ENCODE results near the gene GAL. TPM values are rescaled to one million over a fixed set of nuclear protein-coding genes. Genes with fewer than 3 reads are reported as not detected.

Gene GAL
- total RNA-seq, 2 donors from 2014 or later, result 3.2 to 3.5 TPM

DNA sequence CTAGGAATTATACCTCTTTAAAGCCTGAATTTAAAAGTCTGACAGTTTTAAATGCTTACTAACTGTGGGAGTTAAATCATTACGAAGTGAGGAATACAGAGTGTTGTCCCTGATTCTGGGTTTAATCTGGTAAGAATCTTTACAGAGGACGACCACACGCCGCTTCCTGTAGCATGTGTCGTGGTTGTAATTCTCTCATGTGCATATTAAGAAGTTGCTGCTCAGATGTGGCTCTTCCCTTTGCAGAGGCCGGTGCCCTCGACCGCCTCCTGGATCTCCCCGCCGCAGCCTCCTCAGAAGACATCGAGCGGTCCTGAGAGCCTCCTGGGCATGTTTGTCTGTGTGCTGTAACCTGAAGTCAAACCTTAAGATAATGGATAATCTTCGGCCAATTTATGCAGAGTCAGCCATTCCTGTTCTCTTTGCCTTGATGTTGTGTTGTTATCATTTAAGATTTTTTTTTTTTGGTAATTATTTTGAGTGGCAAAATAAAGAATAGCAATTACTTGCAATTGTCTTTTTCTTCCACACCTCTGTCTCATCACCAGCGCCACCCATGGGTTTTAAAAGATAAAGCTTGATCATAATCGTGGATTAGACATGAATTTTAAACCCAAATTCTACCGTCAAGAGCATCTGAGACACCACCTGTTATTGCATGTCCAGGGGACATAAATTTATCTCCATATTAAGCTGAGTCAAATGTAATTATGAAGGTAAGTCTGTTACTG lies 6.5 kb downstream of the GAL start:
- no peaks in the 10 kb centered on the region for H3K36me3 ChIP-seq
- intact Hi-C loops (cut with DNase I), result no loop called here
- no peak overlapping the region for H3K27ac ChIP-seq
- DNase-seq, result no peak
- TF ChIP-seq, protein P1, sequence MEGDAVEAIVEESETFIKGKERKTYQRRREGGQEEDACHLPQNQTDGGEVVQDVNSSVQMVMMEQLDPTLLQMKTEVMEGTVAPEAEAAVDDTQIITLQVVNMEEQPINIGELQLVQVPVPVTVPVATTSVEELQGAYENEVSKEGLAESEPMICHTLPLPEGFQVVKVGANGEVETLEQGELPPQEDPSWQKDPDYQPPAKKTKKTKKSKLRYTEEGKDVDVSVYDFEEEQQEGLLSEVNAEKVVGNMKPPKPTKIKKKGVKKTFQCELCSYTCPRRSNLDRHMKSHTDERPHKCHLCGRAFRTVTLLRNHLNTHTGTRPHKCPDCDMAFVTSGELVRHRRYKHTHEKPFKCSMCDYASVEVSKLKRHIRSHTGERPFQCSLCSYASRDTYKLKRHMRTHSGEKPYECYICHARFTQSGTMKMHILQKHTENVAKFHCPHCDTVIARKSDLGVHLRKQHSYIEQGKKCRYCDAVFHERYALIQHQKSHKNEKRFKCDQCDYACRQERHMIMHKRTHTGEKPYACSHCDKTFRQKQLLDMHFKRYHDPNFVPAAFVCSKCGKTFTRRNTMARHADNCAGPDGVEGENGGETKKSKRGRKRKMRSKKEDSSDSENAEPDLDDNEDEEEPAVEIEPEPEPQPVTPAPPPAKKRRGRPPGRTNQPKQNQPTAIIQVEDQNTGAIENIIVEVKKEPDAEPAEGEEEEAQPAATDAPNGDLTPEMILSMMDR (IDR thresholded peaks at IDR 0.05), result no peak
- no peak overlapping the region for H3K4me3 ChIP-seq
- no peak overlapping the region for H3K9ac ChIP-seq (ENCODE audit: low read depth in 2 of 2, low read length in 2 of 2)
- H3K9me3 ChIP-seq, result no peaks in the 10 kb centered on the region
- H3K4me1 ChIP-seq, result no peaks in the 10 kb centered on the region
- H3K27me3 ChIP-seq, result peaks cover 4% of the 10 kb centered on the region

- H3K9me3 ChIP-seq, result no peaks in the 10 kb centered on the region
- no peak overlapping the region for H3K4me3 ChIP-seq
- intact Hi-C loops (cut with DNase I), result no loop called here
- DNase-seq, result no peak
- no peaks in the 10 kb centered on the region for H3K4me1 ChIP-seq
- H3K9ac ChIP-seq (ENCODE audit: low read depth in 2 of 2, low read length in 2 of 2), result no peak overlapping the region
- no peaks in the 10 kb centered on the region for H3K36me3 ChIP-seq
- no peaks in the 10 kb centered on the region for H3K27me3 ChIP-seq
- TF ChIP-seq, protein P1 (IDR thresholded peaks at IDR 0.05), result no peak
- H3K27ac ChIP-seq, result no peak overlapping the region
Measured at GRCh38 chr11:68691402-68691784, 7.0 kb downstream of the GAL start.

GRCh38 chr11:68692115-68692514 lies 7.8 kb downstream of the GAL start:
- H3K27ac ChIP-seq, result no peak overlapping the region
- DNase-seq, result no peak
- no peaks in the 10 kb centered on the region for H3K36me3 ChIP-seq
- TF ChIP-seq, protein P1 (IDR thresholded peaks at IDR 0.05), result no peak
- no peaks in the 10 kb centered on the region for H3K9me3 ChIP-seq
- H3K4me3 ChIP-seq, result no peak overlapping the region
- intact Hi-C loops (cut with DNase I), result no loop called here
- no peak overlapping the region for H3K9ac ChIP-seq (ENCODE audit: low read depth in 2 of 2, low read length in 2 of 2)
- no peaks in the 10 kb centered on the region for H3K27me3 ChIP-seq
- no peaks in the 10 kb centered on the region for H3K4me1 ChIP-seq

DNA sequence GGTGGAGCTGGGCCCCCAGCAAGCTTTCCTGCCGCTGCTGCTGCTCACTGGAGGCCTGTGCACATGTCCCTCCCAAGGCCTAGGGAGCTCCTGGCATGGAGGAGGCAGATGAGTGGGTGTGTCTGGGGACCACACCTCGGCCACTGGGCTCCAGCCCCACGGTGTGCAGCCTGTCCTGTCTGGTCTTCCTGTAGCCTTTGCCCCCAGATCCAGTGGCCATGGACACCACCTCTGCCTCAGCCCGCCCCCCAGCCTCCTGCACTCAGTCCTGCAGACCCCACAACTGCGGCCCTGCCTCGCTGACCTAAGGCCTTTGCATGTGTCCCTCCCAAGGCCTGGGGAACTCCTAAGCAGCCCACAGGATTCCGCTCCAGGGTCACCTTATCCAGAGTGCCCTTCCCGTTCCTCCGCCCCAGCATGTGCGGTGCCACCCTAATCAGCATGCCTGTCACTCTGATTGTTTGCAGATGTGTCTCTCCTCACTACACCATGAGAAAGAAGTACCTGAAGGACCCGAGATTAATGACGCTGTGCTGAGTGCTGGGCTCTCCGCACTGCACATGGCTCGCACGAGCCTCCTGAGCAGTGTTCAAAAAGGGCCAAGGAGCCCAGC lies 8.6 kb downstream of the GAL start:
- H3K27me3 ChIP-seq, result no peaks in the 10 kb centered on the region
- no peaks in the 10 kb centered on the region for H3K4me1 ChIP-seq
- H3K36me3 ChIP-seq, result no peaks in the 10 kb centered on the region
- no peak overlapping the region for H3K4me3 ChIP-seq
- no peak overlapping the region for H3K9ac ChIP-seq (ENCODE audit: low read depth in 2 of 2, low read length in 2 of 2)
- no peaks in the 10 kb centered on the region for H3K9me3 ChIP-seq
- intact Hi-C loops (cut with DNase I), result no loop called here
- TF ChIP-seq, protein P1 (IDR thresholded peaks at IDR 0.05), result no peak
- H3K27ac ChIP-seq, result no peak overlapping the region
- DNase-seq, result no peak

GRCh38 chr11:68693484-68693882 lies 9.1 kb downstream of the GAL start:
- TF ChIP-seq, protein P1 (IDR thresholded peaks at IDR 0.05), result no peak
- no peak overlapping the region for H3K27ac ChIP-seq
- no peak for DNase-seq

More at GRCh38 chr11:68693484-68693882, 9.1 kb downstream of the GAL start:
- Histone ChIP-seq H3K4me3 (no peak overlapping the region), H3K9me3 (no peaks in the 10 kb centered on the region), H3K36me3 (no peaks in the 10 kb centered on the region), H3K27me3 (no peaks in the 10 kb centered on the region), H3K4me1 (no peaks in the 10 kb centered on the region), H3K9ac (ENCODE audit: low read depth in 2 of 2, low read length in 2 of 2) (no peak overlapping the region)
- intact Hi-C loops (cut with DNase I), result no loop called here
